GM23338 (cell line): ENCODE results near the gene ALKAL2.

Experiments used
- CREB1 ChIP-seq: fragments of 250-450 bp; sonication (Bioruptor Pico); IDR thresholded peaks from 2 replicates; pipeline ENCODE4 v1.5.0; 2020; ENCODE audit warnings: low read depth, mild to moderate bottlenecking, moderate library complexity
- EZH2 ChIP-seq: fragments of 200-600 bp; sonication (generic); IDR thresholded peaks from one replicate; pipeline ENCODE4 v1.8.0; 2017; ENCODE audit warnings: antibody characterized with exemption, mild to moderate bottlenecking, low read depth; ENCODE audit not compliant: unreplicated experiment
- JUNB ChIP-seq: IDR thresholded peaks from one replicate; pipeline ENCODE4 v1.6.1; 2016; ENCODE audit warnings: antibody characterized with exemption; ENCODE audit not compliant: unreplicated experiment
- TF ChIP-seq, protein P1 (sequence below), 2 experiments: fragments of 200-600 bp in 1 of 2; sonication (generic) in 1 of 2; conservative IDR thresholded peaks; 2 replicates each; pipeline versions ENCODE4 v1.5.1 to v1.6.1; 2016 to 2017; ENCODE audit warnings: antibody characterized with exemption in 2 of 2, low read depth in 2 of 2, mild to moderate bottlenecking in 2 of 2, moderate library complexity in 1 of 2
- TF ChIP-seq, protein P2 (sequence below): IDR thresholded peaks from one replicate; pipeline ENCODE4 v1.6.1; 2018; ENCODE audit warnings: antibody characterized with exemption; ENCODE audit not compliant: unreplicated experiment

DNA sequence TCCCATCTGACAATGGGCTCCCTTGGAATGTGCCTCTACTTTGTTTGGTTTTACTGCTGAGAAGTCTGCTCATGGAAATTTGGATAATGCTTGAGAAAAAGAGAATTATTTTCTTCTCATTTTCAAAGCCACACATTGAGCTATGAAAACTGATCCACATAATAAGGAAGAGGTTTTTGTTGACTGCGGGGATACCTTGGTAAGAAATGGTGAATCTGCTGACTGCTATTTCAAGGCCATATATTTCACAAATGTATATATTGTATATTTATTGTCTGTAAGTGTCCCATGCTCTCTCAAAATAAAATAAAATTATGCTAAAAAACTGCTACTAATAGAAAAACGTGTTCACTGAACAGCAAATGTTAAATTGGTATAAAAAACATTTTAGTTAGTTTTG lies 39.2 kb downstream of the ALKAL2 start:
- TF ChIP-seq EZH2 (no peak), JUNB (no peak), CREB1 (CRISPR knock-in tag) (no peak)
- TF ChIP-seq, protein P1, sequence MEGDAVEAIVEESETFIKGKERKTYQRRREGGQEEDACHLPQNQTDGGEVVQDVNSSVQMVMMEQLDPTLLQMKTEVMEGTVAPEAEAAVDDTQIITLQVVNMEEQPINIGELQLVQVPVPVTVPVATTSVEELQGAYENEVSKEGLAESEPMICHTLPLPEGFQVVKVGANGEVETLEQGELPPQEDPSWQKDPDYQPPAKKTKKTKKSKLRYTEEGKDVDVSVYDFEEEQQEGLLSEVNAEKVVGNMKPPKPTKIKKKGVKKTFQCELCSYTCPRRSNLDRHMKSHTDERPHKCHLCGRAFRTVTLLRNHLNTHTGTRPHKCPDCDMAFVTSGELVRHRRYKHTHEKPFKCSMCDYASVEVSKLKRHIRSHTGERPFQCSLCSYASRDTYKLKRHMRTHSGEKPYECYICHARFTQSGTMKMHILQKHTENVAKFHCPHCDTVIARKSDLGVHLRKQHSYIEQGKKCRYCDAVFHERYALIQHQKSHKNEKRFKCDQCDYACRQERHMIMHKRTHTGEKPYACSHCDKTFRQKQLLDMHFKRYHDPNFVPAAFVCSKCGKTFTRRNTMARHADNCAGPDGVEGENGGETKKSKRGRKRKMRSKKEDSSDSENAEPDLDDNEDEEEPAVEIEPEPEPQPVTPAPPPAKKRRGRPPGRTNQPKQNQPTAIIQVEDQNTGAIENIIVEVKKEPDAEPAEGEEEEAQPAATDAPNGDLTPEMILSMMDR (conservative IDR thresholded peaks at IDR 0.05; ENCODE audit: low read depth in 2 of 2): no peak
- TF ChIP-seq, protein P2, sequence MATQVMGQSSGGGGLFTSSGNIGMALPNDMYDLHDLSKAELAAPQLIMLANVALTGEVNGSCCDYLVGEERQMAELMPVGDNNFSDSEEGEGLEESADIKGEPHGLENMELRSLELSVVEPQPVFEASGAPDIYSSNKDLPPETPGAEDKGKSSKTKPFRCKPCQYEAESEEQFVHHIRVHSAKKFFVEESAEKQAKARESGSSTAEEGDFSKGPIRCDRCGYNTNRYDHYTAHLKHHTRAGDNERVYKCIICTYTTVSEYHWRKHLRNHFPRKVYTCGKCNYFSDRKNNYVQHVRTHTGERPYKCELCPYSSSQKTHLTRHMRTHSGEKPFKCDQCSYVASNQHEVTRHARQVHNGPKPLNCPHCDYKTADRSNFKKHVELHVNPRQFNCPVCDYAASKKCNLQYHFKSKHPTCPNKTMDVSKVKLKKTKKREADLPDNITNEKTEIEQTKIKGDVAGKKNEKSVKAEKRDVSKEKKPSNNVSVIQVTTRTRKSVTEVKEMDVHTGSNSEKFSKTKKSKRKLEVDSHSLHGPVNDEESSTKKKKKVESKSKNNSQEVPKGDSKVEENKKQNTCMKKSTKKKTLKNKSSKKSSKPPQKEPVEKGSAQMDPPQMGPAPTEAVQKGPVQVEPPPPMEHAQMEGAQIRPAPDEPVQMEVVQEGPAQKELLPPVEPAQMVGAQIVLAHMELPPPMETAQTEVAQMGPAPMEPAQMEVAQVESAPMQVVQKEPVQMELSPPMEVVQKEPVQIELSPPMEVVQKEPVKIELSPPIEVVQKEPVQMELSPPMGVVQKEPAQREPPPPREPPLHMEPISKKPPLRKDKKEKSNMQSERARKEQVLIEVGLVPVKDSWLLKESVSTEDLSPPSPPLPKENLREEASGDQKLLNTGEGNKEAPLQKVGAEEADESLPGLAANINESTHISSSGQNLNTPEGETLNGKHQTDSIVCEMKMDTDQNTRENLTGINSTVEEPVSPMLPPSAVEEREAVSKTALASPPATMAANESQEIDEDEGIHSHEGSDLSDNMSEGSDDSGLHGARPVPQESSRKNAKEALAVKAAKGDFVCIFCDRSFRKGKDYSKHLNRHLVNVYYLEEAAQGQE: no peak
